ENCODE measurements around the gene RANGAP1.

DNA sequence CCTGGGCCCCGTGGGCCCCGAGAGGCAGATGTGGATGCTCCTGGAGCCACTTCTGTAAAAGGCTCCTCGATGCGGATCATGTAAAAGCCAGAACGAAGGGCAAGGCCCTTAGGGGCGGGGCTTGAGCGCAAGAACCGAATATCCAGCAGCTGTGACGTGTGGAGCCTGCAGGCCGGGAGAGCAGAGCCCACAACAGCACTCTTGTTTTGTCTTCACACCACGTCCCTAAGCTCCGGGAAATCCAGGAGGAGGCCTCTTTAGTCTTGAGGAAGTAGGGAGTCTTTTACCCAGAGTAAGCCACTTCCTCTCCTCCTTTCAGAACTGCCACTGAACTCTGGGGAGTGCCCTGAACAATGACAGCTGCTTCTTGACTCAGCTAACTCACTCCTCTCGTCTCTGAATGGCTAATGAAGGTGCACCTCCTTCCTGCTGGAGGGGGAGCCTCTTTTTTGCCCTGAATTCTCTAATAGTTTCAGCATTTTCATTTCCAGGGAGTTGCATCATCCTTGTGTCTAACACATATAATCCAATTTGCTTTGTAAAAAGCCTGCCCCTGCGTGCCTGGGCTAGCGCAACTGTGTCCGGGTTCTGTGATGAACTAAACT, 68.3 kb downstream of the RANGAP1 start:
- TF ChIP-seq ZNF274 (CRISPR knock-in tag; IDR thresholded peaks at IDR 0.05) (no peak), ZFP36 (IDR thresholded peaks at IDR 0.05; ENCODE audit: borderline replicate concordance, low read depth, low read length, partially characterized antibody) (no peak), ZNF644 (CRISPR knock-in tag; IDR thresholded peaks at IDR 0.05; ENCODE audit: low read depth) (no peak), ZNF670 (CRISPR knock-in tag; IDR thresholded peaks at IDR 0.05; ENCODE audit: borderline replicate concordance) (no peak), POLR2AphosphoS5 (IDR thresholded peaks at IDR 0.05; ENCODE audit: low read depth, low read length) (no peak), RAD21 (CRISPR knock-in tag; IDR thresholded peaks at IDR 0.05) (no peak), ZNF24 (IDR thresholded peaks at IDR 0.05) (no peak), STAG1 (CRISPR knock-in tag; IDR thresholded peaks at IDR 0.05) (no peak), REPIN1 (CRISPR knock-in tag; IDR thresholded peaks at IDR 0.05; ENCODE audit: borderline replicate concordance, low read depth) (no peak), CEBPB (IDR thresholded peaks at IDR 0.05; ENCODE audit: borderline replicate concordance, low read depth, low read length) (peak; percentile 3; the same call in 1 of the 2 replicates)
- TF ChIP-seq, protein P1, sequence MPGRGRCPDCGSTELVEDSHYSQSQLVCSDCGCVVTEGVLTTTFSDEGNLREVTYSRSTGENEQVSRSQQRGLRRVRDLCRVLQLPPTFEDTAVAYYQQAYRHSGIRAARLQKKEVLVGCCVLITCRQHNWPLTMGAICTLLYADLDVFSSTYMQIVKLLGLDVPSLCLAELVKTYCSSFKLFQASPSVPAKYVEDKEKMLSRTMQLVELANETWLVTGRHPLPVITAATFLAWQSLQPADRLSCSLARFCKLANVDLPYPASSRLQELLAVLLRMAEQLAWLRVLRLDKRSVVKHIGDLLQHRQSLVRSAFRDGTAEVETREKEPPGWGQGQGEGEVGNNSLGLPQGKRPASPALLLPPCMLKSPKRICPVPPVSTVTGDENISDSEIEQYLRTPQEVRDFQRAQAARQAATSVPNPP (CRISPR knock-in tag; IDR thresholded peaks at IDR 0.05) = no peak
- TF ChIP-seq, protein P2, sequence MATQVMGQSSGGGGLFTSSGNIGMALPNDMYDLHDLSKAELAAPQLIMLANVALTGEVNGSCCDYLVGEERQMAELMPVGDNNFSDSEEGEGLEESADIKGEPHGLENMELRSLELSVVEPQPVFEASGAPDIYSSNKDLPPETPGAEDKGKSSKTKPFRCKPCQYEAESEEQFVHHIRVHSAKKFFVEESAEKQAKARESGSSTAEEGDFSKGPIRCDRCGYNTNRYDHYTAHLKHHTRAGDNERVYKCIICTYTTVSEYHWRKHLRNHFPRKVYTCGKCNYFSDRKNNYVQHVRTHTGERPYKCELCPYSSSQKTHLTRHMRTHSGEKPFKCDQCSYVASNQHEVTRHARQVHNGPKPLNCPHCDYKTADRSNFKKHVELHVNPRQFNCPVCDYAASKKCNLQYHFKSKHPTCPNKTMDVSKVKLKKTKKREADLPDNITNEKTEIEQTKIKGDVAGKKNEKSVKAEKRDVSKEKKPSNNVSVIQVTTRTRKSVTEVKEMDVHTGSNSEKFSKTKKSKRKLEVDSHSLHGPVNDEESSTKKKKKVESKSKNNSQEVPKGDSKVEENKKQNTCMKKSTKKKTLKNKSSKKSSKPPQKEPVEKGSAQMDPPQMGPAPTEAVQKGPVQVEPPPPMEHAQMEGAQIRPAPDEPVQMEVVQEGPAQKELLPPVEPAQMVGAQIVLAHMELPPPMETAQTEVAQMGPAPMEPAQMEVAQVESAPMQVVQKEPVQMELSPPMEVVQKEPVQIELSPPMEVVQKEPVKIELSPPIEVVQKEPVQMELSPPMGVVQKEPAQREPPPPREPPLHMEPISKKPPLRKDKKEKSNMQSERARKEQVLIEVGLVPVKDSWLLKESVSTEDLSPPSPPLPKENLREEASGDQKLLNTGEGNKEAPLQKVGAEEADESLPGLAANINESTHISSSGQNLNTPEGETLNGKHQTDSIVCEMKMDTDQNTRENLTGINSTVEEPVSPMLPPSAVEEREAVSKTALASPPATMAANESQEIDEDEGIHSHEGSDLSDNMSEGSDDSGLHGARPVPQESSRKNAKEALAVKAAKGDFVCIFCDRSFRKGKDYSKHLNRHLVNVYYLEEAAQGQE (IDR thresholded peaks at IDR 0.05; ENCODE audit: borderline replicate concordance in 1 of 2, low read depth in 1 of 2, low read length in 2 of 2) = no peak
